Measurements from ENCODE around the gene MYO7B. TPM values are rescaled to one million over a fixed set of nuclear protein-coding genes. Genes with fewer than 3 reads are reported as not detected.

The MYO7B gene
- total RNA-seq, 4 donors from 2014 or later: 2.3 to 13.0 (median 4.8) TPM

DNA sequence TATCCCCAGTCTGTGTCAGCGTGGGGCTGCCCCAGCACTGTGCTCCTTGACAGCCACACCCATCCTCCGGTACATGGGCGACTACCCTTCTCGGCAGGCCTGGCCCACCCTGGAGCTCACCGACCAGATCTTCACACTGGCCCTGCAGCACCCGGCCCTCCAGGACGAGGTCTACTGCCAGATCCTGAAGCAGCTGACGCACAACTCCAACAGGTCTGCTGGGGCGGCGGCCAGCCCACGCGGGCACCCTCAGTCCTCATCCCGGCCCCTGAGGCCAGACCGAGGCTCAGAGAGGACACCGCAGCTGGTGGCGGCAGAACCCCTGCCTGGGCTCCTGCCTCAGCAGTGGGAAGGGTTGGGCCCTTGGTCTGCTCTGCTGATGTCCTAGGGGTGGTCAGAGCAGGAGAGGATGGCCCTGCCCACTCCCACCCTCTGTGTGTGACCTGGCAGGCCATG is 96.1 kb downstream of the MYO7B start:
- H3K4me3 ChIP-seq (ENCODE audit: low read depth, poor library complexity, severe bottlenecking): no peak overlapping the region
- TF ChIP-seq, protein P1, sequence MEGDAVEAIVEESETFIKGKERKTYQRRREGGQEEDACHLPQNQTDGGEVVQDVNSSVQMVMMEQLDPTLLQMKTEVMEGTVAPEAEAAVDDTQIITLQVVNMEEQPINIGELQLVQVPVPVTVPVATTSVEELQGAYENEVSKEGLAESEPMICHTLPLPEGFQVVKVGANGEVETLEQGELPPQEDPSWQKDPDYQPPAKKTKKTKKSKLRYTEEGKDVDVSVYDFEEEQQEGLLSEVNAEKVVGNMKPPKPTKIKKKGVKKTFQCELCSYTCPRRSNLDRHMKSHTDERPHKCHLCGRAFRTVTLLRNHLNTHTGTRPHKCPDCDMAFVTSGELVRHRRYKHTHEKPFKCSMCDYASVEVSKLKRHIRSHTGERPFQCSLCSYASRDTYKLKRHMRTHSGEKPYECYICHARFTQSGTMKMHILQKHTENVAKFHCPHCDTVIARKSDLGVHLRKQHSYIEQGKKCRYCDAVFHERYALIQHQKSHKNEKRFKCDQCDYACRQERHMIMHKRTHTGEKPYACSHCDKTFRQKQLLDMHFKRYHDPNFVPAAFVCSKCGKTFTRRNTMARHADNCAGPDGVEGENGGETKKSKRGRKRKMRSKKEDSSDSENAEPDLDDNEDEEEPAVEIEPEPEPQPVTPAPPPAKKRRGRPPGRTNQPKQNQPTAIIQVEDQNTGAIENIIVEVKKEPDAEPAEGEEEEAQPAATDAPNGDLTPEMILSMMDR (IDR thresholded peaks at IDR 0.05): no peak
- no peak for TF ChIP-seq POLR2A (IDR thresholded peaks at IDR 0.05)
- no peak for DNase-seq (ENCODE audit: low spot score in 2 of 2)
- intact Hi-C loops (cut with DNase I; ENCODE audit: low total_unique reads): no loop called here
- 86 to 89% methylated on average over 12 to 15 of the region's 16 CpGs for WGBS, 2 donors

DNA sequence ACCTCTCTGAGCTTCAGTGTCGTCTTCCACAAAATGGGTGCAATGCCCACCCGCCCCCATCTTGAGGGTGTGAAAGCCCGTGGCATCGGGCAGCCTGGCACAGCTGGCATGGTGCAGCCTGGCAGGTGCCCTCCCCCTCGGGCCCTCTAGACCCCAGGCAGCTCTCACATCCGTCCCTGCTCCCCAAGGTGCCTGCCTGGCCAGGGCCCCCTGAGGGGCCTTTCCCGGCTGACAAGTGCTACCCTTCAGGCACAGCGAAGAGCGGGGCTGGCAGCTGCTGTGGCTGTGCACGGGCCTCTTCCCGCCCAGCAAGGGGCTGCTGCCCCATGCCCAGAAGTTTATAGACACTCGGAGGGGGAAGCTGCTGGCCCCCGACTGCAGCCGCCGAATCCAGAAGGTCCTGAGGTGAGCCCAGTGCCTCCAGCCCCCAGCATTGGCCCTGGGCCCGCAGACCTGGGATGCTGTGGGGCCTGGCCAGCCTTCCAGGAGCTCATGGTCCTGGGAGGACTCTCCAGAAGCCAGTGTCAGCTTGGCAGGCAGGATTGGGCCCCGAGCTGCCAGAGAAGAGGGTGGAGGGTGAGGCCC is 96.6 kb downstream of the MYO7B start:
- intact Hi-C loops (cut with DNase I; ENCODE audit: low total_unique reads): no loop called here
- DNase-seq (ENCODE audit: low spot score in 2 of 2): no peak
- TF ChIP-seq, protein P1 (IDR thresholded peaks at IDR 0.05): no peak
- no peak for TF ChIP-seq POLR2A (IDR thresholded peaks at IDR 0.05)
- WGBS, 2 donors: 80% methylated on average over 10 to 12 of the region's 17 CpGs
- H3K4me3 ChIP-seq (ENCODE audit: low read depth, poor library complexity, severe bottlenecking): no peak overlapping the region

GRCh38 chr2:127632592-127633489 is 97.4 kb downstream of the MYO7B start:
- TF ChIP-seq, protein P1 (IDR thresholded peaks at IDR 0.05): no peak
- TF ChIP-seq POLR2A (IDR thresholded peaks at IDR 0.05): no peak
- DNase-seq (ENCODE audit: low spot score in 2 of 2): no peak
- 77 to 87% methylated on average over 22 to 25 of the region's 25 CpGs for WGBS, 2 donors
- intact Hi-C loops (cut with DNase I; ENCODE audit: low total_unique reads): no loop called here
- no peak overlapping the region for H3K4me3 ChIP-seq (ENCODE audit: low read depth, poor library complexity, severe bottlenecking)

DNA sequence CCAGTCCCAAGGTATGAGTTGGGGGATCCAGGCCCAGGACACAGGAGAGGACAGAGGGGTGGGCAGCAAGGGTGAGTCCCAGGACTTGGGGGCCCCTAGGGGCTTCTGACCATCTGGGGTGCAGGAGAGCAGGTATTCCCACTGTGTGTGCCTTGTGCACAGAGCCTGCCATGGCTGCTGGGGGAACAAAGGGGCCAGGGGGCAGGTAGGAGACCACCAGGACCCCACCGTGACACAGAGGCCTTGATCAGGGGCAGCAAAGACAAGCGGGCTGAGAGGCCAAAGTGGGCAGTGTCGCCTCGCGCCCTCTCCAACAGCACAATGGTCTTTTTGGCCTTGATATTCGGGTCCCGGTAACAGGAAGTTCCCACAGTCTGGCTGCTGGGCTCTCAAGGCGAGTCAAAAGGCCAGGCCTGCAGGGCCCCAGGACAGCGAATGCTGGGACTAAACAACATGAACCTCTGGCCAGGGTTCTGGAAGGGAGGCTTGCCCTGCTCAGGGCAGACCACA is 98.1 kb downstream of the MYO7B start:
- intact Hi-C loops (cut with DNase I; ENCODE audit: low total_unique reads): no loop called here
- H3K4me3 ChIP-seq (ENCODE audit: low read depth, poor library complexity, severe bottlenecking): no peak overlapping the region
- no peak for DNase-seq (ENCODE audit: low spot score in 2 of 2)
- WGBS, 2 donors: 65 to 73% methylated on average over 7 to 9 of the region's 9 CpGs
- TF ChIP-seq POLR2A (IDR thresholded peaks at IDR 0.05): no peak
- TF ChIP-seq, protein P1 (IDR thresholded peaks at IDR 0.05): no peak

GRCh38 chr2:127634066-127634617 is 98.7 kb downstream of the MYO7B start:
- intact Hi-C loops (cut with DNase I; ENCODE audit: low total_unique reads): no loop called here
- DNase-seq (ENCODE audit: low spot score in 2 of 2): no peak
- TF ChIP-seq, protein P1 (IDR thresholded peaks at IDR 0.05): no peak
- TF ChIP-seq POLR2A (IDR thresholded peaks at IDR 0.05): no peak
- 66 to 70% methylated on average over 7 to 14 of the region's 16 CpGs for WGBS, 2 donors
- no peak overlapping the region for H3K4me3 ChIP-seq (ENCODE audit: low read depth, poor library complexity, severe bottlenecking)

All from lower leg skin (tissue), 4 donors.